DMS79 (cell line): ENCODE measurements around the gene DZIP1.

Source experiments
- DNase-seq: peaks from one replicate; lab custom pipeline; 2025; lab: John Stamatoyannopoulos, UW

Gene DZIP1

DNA sequence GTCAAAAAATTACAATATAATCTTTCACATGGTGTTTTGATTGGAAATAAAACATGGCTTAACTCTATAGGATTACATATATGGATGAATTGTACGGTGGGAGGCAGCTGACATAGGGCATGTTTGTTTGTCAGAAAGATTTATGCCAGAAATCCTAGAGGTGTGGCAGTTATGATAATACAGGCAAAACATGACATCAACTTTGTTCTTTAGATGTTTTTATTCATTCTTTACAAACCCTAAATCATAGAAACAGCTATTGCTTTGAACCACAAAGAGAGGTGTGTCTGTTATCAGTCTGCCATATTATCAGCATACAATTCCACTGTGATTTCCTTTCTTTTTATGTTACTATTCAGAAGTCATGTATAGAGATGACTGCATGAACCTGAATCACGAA is 100.2 kb downstream of the DZIP1 start:
- no peak for DNase-seq

DNA sequence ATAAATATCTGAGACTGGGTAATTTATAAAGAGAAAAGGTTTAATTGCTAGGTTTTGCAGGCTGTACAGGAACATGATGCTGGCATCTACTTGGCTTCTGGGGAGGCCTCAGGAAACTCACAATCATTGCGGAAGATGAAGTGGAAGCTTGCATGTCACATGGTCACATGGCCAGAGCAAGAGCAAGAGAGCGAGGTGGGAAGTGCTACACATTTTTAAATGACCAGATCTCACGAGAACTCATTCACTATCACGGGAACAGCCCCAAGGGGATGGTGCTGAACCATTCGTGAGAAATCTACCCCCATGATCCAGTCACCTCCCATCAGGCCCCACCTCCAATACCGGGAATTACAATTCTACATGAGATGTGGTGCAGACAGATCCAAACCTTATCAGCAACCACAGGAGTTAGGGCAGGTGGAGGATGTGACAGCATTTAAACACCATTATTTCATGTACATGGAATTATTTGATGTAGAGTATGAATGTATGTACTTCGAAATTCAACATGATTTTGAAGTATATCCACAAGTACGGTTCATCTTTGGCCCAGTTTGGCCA is 102.5 kb downstream of the DZIP1 start:
- no peak for DNase-seq

DNA sequence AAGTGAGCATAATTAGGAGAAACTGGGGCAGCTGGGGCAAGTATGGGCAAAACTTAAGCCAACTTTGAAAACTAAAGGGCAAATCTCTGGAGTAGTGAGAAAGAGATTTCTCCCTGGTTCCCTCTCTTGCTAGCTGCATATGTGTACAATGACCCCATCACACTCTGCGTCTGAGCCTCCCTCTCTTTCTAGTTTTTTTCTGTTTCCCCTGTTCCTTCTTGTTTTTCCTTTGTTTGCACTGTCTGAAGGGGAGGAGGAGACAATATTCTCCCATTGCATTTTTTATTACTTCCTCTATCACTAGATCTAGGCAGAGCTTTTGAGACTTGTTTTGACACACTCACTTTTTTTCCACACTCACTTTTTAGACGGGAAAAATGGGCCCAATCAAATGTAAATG is 103.2 kb downstream of the DZIP1 start:
- no peak for DNase-seq

DNA sequence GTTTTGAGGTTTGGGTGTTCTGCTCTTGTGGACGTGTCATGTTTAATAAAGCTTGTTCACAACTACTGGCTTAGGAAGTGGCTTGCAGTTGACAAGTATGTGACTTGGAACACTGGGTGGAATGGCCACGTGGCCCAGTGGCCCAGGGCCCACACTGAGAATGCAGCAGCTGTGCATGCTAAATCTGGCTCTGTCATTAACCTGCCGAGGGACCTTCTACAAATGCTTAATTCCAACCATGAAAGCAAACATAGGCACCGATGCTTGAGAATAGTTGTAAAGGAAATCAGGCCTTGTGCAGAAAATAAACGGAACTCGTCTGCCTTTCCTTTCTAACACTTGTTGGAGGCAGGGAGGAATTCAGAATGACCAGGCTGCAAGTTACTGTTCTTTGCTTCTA is 103.6 kb downstream of the DZIP1 start:
- no peak for DNase-seq

DNA sequence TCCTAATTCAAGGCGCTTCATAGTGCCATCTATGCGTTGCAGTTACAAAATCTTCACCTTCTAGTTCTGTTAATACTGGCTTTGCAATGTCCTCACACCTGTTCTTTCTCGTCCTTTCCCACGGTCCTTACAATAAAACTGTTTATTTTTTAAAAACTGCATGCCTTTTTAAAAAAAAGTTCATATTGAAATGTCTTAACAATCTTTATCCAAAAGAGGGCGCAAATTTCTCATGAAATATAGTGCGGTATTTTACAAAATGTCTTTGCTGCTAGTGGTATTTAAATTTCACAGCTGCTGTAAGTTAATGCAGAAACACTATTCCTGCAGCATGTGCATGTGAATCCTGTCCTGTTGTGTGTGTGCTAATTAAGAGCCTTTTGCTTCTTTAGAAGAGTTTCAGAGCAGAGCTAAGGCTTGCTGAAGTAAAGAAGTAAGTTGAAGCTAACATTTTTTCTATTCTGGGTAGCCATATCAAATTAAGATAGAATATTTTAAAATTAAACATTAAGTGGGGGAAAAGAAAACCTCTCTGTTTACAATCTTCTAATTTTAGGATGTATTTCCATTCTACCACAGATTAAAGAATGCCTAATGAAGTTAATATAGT is 107.8 kb downstream of the DZIP1 start:
- DNase-seq = no peak

DNA sequence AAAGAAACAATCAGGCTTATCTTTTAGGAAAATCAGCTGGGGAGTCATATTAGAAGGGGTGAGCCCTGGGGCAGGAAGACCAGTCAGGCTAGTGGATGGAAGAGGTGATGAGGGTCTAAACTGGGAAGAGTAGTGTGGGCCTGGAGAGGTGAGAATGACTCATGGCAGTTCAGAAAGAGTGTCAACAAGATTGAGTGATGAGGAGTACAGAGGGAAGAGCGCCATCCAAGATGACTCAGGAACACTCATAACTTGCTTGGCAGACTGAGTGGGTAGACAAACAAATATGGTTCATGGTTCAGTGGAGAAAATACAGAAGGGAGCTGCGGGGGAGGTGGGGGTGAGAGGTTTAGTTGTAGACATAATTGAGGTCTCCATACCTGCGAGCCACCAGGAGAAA is 109.3 kb downstream of the DZIP1 start:
- peak; percentile 41 for DNase-seq

DNA sequence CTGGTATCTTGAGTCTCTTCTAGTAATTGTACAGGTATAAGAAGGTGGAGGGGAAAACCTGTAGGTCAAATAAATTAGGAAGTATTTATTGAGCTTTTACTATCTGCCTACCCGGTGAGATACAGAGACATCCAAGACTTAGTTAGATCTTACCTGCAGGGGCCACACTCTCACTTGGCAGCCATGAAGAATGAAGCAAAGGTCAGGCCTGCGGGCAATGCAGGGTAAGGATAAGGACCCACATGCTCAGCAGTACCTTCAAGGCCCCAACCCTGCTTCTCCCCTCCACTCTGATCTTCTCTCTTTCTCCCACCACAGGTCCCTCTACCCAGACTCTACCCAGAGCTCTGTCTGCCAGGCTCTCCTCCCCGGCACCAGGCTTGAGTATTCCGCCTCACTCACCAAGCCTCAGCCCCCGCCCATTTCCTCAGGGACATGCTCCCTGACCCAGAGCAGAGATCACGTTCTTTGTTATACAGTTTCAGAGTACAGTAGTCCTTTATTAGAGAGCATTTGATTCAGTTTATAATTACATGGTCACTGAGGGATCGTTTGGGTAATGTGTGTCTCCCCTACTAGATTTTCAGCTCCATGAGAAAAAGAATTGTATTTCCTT is 110.9 kb downstream of the DZIP1 start:
- DNase-seq = no peak

DNA sequence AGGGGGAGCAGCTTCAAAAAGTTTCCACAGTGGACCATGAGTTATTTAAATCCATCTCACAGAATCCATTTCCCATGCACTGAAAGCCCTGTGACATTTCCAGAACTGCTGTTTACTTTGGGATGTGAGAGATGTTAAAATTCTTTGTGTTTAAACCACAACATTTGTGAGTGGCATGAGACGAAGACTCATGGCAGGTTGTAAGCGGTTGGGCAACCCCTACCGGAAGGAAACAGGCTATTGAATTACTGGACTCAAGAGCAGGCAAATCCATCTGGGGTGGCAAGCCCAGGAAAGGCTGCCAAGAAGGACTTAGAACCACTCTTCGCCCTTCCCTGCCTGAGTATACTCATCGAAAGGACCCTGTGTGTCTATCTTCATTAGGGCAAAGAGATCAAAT is 114.3 kb downstream of the DZIP1 start:
- DNase-seq = peak; percentile 65
